Lung microvascular endothelial cell (primary cell): ENCODE measurements around the gene IL1RAPL2. TPM values are rescaled to one million over a fixed set of nuclear protein-coding genes. Genes with fewer than 3 reads are reported as not detected.
A peak's percentile ranks its signal among the peaks of the same experiment; 100 is the strongest.
"Not testable (repeated sequence)": the region's sequence is repeated elsewhere in the genome, so short reads cannot be mapped to it uniquely, and the experiment has no call there.

Source experiments
- DNase-seq, 2 donors: peaks; one replicate each; pipeline versions ENCODE4 v3.0.0 to v3.0.0-alpha.2; 2010; ENCODE audit warnings: low read depth in 2 of 2
- total RNA-seq: library from RNA; depleted of rRNA; stranded (reverse); fragments of >200 nt; gene quantifications from 2 replicates; pipeline ENCODE4 v1.2.1, GENCODE V29; 2014

The IL1RAPL2 gene
- total RNA-seq, 1 donor from 2014 or later, result not detected

DNA sequence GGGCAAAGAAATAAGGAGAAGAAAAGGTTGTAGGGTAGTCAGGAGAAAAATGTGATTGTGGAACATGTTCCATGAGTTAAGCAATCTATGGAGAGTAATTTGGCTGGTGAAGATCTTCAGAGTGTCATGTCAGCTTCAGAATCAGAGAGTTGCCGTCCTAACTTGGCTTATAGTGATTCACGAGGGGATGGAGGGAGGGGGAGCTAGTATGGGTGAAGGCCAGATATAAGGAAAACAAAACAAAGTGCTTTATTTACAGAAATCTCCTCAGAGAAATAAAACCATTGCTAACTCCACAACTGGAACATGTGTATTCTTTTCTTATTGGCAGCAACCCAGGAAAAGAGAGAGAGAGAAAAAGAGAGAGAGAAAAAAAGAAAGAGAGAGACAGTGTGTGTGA, 999.9 kb downstream of the IL1RAPL2 start:
- no peak for DNase-seq

DNA sequence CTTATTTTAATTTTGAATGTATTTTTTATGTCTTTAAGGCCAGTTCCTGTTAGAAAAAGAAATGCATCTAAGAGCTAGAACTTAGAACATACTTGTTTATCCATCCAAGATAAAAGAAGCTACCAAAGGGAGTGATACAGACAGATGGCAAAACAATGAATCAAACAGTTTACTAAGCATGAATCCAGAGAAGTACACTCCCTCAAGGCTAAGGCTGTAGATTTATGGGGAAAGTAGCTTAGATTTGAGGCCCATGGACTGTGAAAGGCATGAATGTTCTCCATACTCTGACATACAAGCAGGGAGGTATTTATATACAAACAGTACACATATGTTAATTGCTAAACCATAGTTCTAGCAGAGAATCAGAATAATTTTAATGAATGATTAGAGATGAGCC, 1001.1 kb downstream of the IL1RAPL2 start:
- DNase-seq, result no peak

DNA sequence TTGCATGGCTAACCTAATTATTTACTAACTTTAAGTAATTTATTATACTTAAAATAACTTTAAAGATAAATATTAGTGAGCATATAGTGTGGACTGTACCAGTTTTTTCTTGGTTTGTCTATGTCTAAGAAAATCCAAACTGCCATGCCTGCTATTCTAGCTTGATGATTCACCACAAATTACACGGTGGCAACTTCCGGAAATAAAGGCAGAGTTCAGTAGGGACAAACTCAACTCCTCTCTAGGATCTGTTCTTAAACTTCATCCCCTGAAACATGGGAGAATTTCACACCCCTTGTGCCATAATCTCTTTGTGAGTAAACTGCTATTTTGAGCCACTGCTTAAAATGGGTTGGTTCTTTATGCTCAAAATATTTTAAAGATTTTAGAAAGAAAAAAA, 1042.7 kb downstream of the IL1RAPL2 start:
- peak in 1 of 2 donors; percentile 8 for DNase-seq

DNA sequence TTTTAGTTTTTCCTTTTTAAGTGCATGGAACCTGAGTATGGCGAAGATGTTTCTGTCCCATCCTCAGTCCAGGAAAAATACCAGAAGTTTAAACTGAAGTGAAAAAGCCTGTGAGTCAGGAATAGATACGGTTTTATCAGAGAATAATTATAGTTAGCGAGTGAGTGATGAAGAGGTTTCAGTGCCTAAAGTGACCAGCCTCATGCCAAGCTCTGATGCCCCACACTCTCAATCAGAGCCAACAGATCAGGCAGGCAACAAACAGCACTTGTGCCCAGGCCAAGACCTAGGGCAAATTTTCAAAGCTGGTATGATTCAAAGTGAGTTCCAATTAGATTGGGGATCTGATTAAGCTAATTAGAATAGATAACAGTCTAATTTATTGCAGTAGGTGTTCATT, 1043.5 kb downstream of the IL1RAPL2 start:
- DNase-seq, result no peak

DNA sequence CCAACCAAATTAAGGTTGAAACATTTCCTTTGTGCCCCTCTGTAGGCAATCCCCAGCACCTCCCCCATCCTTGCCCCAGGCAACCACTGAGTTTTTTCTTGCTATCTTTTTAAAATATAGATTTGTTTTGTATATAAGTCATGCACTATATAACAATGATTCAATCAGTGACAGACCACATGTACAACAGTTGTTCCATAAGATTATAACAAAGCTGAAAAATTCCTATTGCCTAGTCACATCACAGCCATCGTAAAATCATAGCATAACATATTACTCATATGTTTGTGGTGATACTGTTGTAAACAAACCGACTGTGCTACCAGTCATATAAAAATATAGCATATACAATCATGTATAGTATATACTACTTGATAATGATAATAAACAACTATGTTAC, 1044.4 kb downstream of the IL1RAPL2 start:
- DNase-seq, result no peak

DNA sequence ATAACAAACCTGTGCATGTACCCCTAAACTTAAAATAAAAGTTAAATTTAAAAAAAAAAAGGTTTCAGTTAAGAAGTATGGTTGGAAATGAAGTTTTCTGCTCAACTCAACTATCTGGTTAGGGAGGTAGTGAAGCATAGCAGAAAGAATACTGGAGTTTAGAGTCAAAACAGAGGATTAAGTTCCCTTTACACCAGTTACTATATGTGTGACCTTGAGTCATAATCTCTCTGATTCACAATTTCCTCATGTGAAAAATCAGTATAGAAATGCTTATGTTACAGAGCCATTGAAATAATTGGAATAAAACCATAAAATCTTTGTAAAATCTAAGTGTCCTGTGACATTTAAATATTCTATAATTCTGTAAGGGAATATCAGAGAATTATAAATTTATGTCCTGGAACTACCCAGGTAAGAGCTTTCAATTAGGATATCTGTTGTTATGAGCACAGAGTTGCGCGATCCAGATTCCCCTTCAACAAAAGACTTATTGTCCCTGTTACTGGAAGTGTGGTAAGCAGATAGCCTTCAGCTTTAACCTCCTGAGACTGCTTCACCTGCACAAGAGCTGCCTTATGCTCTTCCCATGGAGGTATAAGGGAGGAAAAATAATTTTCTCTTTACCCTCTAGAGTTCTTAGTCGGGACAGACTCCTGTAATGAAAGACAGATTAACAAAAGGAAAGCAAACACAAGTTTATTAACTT, 1052.5 kb downstream of the IL1RAPL2 start:
- no peak for DNase-seq

DNA sequence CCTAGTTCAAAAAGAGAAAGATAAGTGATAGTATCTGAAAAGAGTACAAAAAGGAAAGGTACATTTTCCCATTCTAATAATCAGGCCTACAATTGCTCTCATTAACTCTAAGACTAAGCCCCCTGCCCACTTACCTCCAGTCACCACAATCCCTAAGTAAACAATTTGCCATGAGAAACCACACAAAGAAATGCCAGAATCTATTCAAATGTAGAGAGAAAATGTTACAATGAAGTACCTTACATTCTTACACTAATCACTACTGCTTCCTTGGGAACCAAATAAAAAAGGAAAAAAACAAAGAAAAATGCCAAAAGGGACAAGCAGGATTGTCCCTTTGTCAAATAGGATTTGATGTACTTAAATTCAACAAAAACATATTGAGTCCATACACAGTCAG, 1068.2 kb downstream of the IL1RAPL2 start:
- DNase-seq, result no peak

DNA sequence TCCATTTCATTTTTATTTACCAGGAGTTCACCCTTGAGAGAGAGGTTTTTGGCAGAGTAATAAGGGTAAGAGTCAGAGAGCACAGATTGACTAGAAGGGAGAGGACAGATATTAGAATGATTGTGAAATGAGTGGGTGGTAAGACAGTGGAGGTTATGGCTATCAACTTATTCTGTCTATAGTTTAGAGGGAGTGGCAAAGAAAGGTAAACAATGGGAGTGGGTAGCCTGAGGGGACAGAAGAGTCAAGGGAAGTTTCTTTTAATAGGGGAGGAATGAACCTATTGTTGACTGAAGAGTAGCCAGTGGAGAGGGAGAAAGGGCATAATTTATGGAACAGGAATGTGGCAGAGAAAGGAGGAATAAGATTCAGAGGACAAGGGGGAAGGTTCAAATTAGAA, 1069.8 kb downstream of the IL1RAPL2 start:
- DNase-seq, result no peak

DNA sequence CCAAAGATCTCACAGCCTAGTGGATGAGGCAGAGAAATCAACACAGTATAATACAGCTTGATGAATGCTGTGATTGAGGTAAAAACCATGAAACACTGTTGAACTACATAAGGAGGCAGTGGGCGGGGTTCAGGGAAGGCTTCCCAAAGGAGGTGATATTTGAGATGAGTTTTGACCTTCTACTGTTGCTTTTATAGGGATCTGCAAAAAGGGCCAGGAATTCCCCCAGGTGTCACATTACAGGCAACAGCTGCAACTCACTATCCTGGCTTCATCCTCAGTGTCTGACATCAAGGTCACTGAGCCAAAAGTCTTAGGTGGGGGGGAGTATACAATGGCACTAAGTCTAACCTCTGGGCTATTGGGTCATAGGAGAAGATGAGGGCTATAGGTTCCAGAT, 1070.7 kb downstream of the IL1RAPL2 start:
- no peak for DNase-seq

DNA sequence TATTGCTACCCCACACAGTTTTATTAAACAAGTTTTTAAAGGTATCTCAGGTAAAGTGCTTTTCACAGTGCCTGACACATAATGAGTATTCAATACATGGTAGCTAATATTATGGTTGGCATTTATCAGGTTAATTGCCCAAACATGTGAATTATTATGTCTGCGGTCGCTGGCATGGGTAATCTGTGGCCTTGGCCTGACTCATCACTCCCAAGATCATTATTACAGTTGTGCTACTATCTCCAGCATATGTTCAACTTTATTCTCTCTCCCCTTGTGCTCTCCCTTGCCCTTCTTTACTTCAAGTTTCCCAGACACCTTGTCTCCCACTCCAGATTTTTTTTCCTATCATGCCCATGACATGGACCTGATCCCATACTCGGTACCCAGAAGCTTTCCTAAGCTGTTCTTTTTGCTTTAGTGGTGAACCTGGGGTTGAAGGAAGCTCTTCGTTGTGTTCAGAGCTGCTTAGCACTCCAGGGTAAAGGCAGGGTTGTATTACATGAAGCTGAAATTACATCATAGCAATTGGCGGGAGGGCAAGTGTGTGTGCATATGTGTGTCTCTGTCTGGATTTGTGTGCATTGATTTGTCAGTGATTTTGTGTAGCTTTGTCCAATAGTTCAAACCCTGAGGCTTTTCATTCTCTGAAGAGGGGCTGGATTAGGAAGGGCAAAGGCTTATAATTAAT, 1079.8 kb downstream of the IL1RAPL2 start:
- DNase-seq, result no peak

DNA sequence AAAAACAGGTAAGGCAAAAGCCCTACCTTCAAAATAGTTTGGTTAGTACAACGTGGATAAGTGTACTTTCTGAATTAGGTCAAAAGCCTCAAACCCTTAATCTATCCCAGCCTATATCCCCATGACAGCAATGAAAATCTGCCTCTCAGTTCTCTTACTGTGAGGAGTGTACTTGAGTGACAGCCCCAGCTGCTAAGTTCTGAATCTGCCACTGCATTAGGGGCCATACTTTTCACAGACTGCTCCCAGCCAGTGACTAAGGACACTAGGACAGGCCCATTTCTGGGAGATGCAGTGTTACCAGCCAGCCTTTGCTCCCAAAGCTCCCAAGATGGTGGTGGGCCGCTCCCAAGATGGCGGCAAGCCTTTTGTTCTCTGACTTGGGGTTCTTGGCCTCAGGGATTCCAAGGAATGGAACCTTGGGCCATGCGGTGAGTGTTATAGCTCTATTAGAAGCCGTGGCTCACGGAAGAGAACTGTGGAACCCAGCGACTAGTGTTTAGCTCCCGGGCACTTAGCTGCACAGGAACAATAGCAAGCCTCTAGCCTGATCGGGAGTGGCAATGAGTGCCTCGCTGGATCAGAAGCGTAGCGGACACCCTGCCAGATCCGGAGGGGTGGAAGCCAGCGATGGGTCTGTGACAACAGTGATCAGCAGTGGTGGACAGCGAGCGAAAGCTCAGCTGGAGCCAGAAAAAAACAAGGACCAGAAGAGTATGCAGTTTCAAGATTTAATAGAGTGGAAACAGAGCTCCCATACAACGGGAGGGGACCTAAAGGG, 1080.8 kb downstream of the IL1RAPL2 start:
- DNase-seq, result no peak

DNA sequence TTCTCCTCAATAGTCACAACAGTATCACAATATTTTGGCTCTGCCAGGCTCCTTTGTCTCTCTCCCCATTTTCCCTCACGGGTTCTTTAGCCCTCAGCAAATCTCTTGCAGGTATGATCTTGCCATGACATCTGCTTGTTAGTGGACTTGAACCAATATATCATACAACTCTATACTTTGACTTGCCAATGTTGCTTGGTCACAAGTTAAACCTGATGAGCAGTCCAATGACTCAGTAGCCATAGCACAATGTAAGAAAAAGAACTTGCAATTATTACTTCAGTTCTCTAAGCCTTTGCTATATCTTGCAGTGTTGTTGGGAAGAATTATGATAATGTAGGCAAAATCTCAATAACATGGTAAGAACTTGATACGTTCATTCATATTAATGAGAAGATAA, 1081.8 kb downstream of the IL1RAPL2 start:
- DNase-seq, result no peak

DNA sequence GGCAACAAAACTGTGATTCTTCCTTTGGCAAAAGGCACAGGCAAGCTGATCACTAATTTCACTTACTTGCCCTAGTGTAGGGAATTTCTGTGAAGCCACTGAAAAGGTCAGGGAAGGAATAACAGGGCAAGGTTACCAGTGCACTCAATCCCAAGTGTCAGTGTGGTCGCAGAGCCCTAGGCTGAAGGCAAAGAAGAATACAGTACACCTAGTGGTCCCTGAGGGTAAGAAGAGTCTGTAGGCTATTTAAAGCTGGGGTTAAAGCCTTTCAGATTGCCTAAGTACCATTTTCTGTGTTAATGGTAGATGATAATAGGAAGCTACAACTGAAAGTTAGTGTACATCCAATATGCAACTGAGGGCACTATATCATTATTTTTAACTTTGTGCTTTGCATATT, 1082.7 kb downstream of the IL1RAPL2 start:
- DNase-seq, result no peak

DNA sequence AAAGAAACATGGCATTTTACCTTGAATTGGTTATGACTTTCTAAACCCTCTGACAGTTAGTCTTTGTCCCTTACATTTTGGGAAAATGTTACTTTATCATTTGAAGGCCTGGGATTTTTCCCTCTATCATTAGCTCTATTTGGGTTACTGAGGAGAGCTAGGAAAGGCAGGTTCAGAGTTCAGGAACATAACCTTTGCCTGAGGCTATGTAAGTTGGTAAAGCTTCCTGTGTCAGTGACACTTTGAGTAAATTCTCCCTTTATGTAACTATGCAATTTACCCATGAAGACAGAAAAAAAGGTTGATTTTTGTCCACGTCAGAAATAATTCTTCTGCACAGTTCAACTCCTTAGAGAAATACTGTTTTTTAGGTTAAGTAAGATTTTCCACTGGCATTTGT, 1084.6 kb downstream of the IL1RAPL2 start:
- DNase-seq, result no peak

DNA sequence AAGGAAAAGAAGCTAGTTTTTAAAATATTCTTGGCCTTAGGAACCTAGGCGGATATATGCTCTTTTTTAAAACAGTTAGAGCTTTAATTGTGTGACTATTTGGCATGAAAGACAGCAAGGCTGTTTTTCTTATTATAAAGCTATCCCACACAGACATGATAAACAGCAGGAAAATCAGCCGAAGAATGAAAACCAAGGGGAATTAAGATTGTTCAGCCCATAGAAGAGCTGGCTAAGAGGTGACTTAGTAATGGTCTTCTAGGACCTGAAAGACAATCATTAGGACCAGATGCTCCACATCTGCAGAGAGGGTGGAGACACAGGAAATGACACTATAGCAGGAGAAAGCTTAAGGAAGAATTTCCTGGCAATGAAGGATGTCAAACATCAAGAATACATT, 1085.0 kb downstream of the IL1RAPL2 start:
- DNase-seq, result no peak

DNA sequence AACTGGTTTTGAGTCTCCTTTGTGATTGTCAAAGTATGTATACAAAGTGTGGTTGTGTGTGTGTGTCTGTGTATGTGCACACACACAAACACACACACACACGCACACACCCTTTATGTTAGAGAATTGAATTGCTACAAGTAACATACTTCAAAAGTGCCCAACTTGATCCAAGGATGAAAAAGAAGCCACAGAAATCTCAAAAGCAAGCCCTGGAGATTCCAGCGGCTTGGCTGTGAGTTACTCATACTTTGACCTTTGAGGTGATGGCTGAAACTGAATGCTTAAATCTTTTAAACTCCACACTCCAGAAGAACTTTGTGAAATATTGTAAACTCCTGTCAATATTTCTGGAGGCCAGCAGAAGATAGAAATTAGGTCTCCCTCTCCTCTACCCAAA, 1087.9 kb downstream of the IL1RAPL2 start:
- no peak for DNase-seq

DNA sequence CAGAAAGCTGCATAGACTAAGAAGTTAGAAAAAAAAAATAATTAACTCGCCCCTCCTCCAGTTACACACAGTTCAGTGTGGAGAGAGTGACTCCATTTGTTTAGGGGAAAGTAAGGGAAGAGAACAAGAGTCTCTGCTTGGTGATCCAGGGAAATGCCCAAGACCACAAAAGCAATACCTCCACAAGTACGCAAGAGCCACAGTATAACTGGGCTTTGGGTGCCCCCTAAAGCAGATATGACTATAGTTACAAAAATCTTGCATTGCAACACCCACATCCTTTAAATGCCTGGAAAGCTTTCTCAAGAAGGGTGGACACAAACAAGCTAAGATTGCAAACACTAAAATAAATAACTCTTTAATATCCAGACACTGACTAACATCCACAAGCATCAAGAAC, 1092.1 kb downstream of the IL1RAPL2 start:
- no peak for DNase-seq

DNA sequence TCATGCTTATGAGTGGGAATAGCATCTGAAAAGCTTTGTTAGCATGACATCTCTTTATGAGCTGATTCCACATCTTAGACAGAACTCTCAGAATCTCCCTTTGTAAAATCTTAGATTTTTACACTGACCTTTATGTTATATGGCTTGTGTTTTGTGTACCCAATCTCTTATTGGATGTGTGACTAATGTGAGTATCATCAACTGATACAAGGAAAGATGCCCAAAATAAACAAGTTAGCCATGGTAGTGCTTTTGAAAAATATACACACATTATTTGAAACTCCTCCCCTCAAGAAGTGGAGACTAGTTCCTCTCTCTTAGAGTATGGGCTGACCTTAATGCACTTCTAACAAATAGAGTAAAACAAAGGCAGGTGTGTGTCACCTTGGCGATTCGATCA, 1096.2 kb downstream of the IL1RAPL2 start:
- DNase-seq, result no peak

DNA sequence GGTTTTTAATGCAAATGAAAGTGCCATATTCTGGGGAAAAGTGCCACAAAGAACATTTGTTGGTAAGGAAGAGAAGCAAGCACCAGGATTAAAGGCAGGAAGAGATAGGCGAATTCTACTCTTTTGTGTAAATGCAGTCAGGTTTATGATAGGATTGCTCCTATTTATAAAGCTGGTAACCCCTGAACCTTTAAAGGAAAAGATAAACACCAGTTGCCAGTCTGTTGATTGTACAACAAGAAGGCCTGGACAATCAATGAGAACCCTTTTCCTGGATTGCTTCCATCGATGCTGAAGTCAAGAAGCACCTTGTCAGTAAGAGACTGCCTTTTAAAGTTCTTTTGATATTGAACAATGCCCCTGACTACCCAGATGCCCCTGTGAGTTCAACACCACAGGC, 1098.2 kb downstream of the IL1RAPL2 start:
- DNase-seq, result no peak

DNA sequence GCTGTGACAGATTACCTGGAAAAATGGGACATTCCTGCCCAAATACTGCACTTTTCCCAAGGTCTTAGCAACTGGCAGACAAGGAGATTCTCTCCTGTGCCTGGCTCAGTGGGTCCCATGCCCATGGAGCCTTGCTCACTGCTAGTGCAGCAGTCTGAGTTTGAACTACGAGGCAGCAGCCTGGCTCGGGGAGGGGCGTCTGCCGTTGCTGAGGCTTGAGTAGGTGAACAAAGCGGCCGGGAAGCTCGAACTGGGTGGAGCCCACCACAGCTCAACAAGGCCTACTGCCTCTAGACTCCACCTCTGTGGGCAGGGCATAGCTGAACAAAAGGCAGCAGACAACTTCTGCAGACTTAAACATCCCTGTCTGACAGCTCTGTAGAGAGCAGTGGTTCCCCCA, 1118.3 kb downstream of the IL1RAPL2 start:
- not testable (repeated sequence) for DNase-seq

DNA sequence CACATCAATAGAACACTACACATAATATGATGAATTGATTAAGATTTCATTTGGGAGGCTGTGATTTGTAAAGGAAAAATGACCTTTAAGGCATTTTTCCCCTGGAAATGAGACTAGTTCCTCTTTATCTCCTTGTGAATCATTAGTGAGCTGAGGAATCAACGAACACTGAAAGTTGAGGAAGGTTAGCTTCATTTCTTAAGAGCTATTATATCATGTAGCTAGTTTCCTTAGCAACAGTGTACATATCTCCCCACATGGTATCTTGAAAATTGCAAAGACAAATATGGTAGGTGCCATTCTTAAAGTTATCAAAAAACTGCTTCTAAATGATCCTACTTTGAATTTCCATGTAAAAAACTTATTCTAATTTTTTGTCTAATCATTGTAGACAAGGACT, 1128.8 kb downstream of the IL1RAPL2 start:
- DNase-seq, result no peak

DNA sequence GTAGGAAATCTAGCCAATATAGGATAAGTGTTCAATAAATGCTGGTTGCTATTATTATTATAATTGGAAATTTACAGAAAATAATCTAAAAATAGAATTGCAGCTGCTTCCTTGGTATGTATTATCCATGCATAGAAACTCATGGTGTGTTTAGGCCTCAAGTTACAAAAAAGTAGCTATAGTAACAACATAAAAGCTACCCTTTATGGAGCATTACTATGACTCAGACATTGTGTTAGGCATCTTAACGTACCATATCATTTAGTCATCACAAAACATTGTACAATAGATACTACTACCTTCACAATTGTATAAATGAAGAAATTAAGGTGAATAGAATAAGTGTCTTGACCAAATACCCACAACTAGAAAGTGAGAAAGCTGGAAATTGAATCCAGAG, 1129.5 kb downstream of the IL1RAPL2 start:
- DNase-seq, result peak in 1 of 2 donors; percentile 41

DNA sequence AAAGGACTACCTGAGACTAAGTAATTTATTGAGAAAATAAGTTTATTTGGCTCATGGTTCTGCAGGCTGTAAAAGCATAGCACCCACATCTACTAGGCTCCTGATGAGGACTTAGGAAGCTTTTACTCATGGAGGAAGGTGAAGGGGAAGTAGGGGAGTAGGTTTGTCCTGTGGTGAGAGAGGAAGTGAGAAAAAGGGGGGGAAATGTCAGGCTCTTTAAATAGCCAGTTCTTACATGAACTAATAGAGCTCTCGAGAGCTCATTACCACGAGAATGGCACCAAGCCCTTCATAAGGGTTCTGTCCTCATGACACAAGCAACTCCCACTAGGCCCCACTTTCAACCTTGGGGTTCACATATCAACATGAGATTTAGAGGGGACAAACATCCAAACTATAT, 1130.9 kb downstream of the IL1RAPL2 start:
- no peak for DNase-seq
